HEK293 (cell line): ENCODE measurements around the gene ZNF860.

Experiments
- CTCF ChIA-PET: fragments of 350-600 bp; formaldehyde crosslinking; extraction: SDS; loops from one replicate; lab custom pipeline; 2021; ENCODE audit warnings: antibody characterized with exemption; lab: Yijun Ruan, JAX
- POLR2A ChIA-PET: fragments of 300-600 bp; formaldehyde crosslinking; extraction: SDS; loops from one replicate; lab custom pipeline; 2020; ENCODE audit warnings: antibody characterized with exemption, inconsistent platforms; lab: Yijun Ruan, JAX
- H3K27ac ChIP-seq: fragments of 200-500 bp; sonication (Bioruptor generic); 2 replicates; pipeline ENCODE4 v1.5.1; 2014; ENCODE audit warnings: low read depth, low read length, control low read depth, inconsistent platforms; ENCODE audit errors: extremely low read depth
- H3K36me3 ChIP-seq, 2 experiments: fragments of 200-500 bp in 1 of 2; sonication (Bioruptor generic) in 1 of 2; 1 replicate in 1 of 2; 2 replicates in 1 of 2; pipeline ENCODE4 v1.5.1; 2014 to 2017; ENCODE audit warnings: inconsistent platforms in 2 of 2, low read length in 2 of 2; ENCODE audit not compliant: control insufficient read depth in 2 of 2, insufficient read depth in 1 of 2
- H3K4me1 ChIP-seq: fragments of 200-500 bp; sonication (Bioruptor generic); 2 replicates; pipeline ENCODE4 v1.5.1; 2014; ENCODE audit warnings: mild to moderate bottlenecking, low read length, inconsistent platforms; ENCODE audit not compliant: control insufficient read depth, insufficient read depth
- H3K4me3 ChIP-seq: 2 replicates; pipeline ENCODE4 v1.5.1; 2011; ENCODE audit warnings: low read depth, mild to moderate bottlenecking, control low read depth, low read length, moderate library complexity
- H3K9me3 ChIP-seq: fragments of 200-500 bp; sonication (Bioruptor generic); 2 replicates; pipeline ENCODE4 v1.5.1; 2014; ENCODE audit warnings: low read depth, low read length, inconsistent platforms; ENCODE audit not compliant: control insufficient read depth, insufficient read depth
- BCL11A ChIP-seq: fragments of 450-650 bp; formaldehyde crosslinking; IDR thresholded peaks from 2 replicates; pipeline ENCODE4 v1.5.1; 2016; ENCODE audit warnings: low read depth, missing biosample characterization, missing genetic modification characterization
- BCL11B ChIP-seq: fragments of 450-650 bp; formaldehyde crosslinking; IDR thresholded peaks from 2 replicates; pipeline ENCODE4 v1.5.1; 2016; ENCODE audit warnings: low read depth, missing biosample characterization, missing genetic modification characterization
- KLF7 ChIP-seq: fragments of 450-650 bp; formaldehyde crosslinking; IDR thresholded peaks from 2 replicates; pipeline ENCODE4 v1.5.1; 2016; ENCODE audit warnings: missing biosample characterization, missing genetic modification characterization, borderline replicate concordance
- OSR2 ChIP-seq: fragments of 450-650 bp; formaldehyde crosslinking; IDR thresholded peaks from 2 replicates; pipeline ENCODE4 v1.5.1; 2016; ENCODE audit warnings: missing biosample characterization, missing genetic modification characterization
- PRDM2 ChIP-seq: fragments of 450-650 bp; formaldehyde crosslinking; IDR thresholded peaks from 2 replicates; pipeline ENCODE4 v1.5.1; 2016; ENCODE audit warnings: missing biosample characterization, missing genetic modification characterization, borderline replicate concordance
- ZBTB48 ChIP-seq: fragments of 450-650 bp; formaldehyde crosslinking; IDR thresholded peaks from 2 replicates; pipeline ENCODE4 v1.5.1; 2016; ENCODE audit warnings: missing biosample characterization, missing genetic modification characterization
- ZNF112 ChIP-seq: fragments of 450-650 bp; formaldehyde crosslinking; IDR thresholded peaks from 2 replicates; pipeline ENCODE4 v1.5.0; 2017; ENCODE audit warnings: missing biosample characterization, missing genetic modification characterization
- ZNF121 ChIP-seq: fragments of 450-650 bp; formaldehyde crosslinking; IDR thresholded peaks from 2 replicates; pipeline ENCODE4 v1.5.1; 2016; ENCODE audit warnings: missing biosample characterization, missing genetic modification characterization
- ZNF169 ChIP-seq: fragments of 450-650 bp; formaldehyde crosslinking; IDR thresholded peaks from 2 replicates; pipeline ENCODE4 v1.5.1; 2016; ENCODE audit warnings: missing biosample characterization, missing genetic modification characterization
- ZNF175 ChIP-seq: fragments of 450-650 bp; formaldehyde crosslinking; IDR thresholded peaks from 2 replicates; pipeline ENCODE4 v1.5.1; 2016; ENCODE audit warnings: missing biosample characterization, missing genetic modification characterization
- ZNF19 ChIP-seq: fragments of 450-650 bp; formaldehyde crosslinking; IDR thresholded peaks from 2 replicates; pipeline ENCODE4; 2016; ENCODE audit warnings: missing biosample characterization, missing genetic modification characterization, low read depth
- ZNF324 ChIP-seq: fragments of 450-650 bp; formaldehyde crosslinking; IDR thresholded peaks from 2 replicates; pipeline ENCODE4 v1.5.1; 2016; ENCODE audit warnings: missing biosample characterization, missing genetic modification characterization
- ZNF423 ChIP-seq: fragments of 450-650 bp; formaldehyde crosslinking; IDR thresholded peaks from 2 replicates; pipeline ENCODE4 v1.5.1; 2016; ENCODE audit warnings: missing biosample characterization, missing genetic modification characterization
- ZNF48 ChIP-seq: fragments of 450-650 bp; formaldehyde crosslinking; IDR thresholded peaks from 2 replicates; pipeline ENCODE4 v1.5.1; 2016; ENCODE audit warnings: missing biosample characterization, missing genetic modification characterization
- ZNF514 ChIP-seq: fragments of 450-650 bp; formaldehyde crosslinking; IDR thresholded peaks from 2 replicates; pipeline ENCODE4 v1.5.1; 2016; ENCODE audit warnings: missing biosample characterization, missing genetic modification characterization
- ZSCAN30 ChIP-seq: fragments of 450-650 bp; IDR thresholded peaks from 2 replicates; pipeline ENCODE4 v1.5.1; 2018; ENCODE audit warnings: missing biosample characterization, mild to moderate bottlenecking, missing genetic modification characterization, moderate library complexity
- ZSCAN4 ChIP-seq: fragments of 450-650 bp; formaldehyde crosslinking; IDR thresholded peaks from 2 replicates; pipeline ENCODE4 v1.5.1; 2017; ENCODE audit warnings: missing biosample characterization, missing genetic modification characterization
- TF ChIP-seq, protein P1 (sequence below): fragments of 450-650 bp; formaldehyde crosslinking; IDR thresholded peaks from 2 replicates; pipeline ENCODE4 v1.5.1; 2016; ENCODE audit warnings: missing biosample characterization, missing genetic modification characterization, borderline replicate concordance
- TF ChIP-seq, protein P2 (sequence below): fragments of 450-650 bp; formaldehyde crosslinking; IDR thresholded peaks from 2 replicates; pipeline ENCODE4 v1.5.1; 2016; ENCODE audit warnings: missing biosample characterization, missing genetic modification characterization

Gene ZNF860

DNA sequence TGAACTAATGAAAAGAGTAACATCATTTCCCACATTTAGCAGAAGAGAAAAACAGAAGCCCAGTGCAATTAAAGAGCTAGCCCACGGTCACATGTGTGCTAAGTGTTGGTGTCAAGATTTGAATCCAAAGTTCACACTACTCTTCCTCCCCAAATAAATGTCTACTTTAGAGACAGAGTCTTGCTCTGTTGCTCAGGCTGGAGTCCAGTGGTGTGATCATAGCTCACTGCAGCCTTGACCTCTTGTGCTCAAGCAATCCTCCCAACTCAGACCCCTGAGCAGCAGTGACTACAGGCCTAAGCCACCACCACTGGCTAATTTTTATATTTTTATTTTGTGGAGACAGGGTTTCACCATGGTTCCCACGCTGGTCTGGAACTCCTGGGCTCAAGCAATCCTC is 5.2 kb upstream of the ZNF860 start:
- H3K4me1 ChIP-seq: peaks cover 3% of the 10 kb centered on the region; the same call in 1 of the 2 replicates
- no peak for TF ChIP-seq OSR2 (tag by site-specific recombination)
- TF ChIP-seq, protein P1, sequence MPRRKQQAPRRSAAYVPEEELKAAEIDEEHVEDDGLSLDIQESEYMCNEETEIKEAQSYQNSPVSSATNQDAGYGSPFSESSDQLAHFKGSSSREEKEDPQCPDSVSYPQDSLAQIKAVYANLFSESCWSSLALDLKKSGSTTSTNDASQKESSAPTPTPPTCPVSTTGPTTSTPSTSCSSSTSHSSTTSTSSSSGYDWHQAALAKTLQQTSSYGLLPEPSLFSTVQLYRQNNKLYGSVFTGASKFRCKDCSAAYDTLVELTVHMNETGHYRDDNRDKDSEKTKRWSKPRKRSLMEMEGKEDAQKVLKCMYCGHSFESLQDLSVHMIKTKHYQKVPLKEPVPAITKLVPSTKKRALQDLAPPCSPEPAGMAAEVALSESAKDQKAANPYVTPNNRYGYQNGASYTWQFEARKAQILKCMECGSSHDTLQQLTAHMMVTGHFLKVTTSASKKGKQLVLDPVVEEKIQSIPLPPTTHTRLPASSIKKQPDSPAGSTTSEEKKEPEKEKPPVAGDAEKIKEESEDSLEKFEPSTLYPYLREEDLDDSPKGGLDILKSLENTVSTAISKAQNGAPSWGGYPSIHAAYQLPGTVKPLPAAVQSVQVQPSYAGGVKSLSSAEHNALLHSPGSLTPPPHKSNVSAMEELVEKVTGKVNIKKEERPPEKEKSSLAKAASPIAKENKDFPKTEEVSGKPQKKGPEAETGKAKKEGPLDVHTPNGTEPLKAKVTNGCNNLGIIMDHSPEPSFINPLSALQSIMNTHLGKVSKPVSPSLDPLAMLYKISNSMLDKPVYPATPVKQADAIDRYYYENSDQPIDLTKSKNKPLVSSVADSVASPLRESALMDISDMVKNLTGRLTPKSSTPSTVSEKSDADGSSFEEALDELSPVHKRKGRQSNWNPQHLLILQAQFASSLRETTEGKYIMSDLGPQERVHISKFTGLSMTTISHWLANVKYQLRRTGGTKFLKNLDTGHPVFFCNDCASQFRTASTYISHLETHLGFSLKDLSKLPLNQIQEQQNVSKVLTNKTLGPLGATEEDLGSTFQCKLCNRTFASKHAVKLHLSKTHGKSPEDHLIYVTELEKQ (tag by site-specific recombination): no peak
- no peak for TF ChIP-seq ZBTB48
- no peak for TF ChIP-seq ZNF19
- TF ChIP-seq ZNF175 (tag by site-specific recombination): no peak
- TF ChIP-seq, protein P2, sequence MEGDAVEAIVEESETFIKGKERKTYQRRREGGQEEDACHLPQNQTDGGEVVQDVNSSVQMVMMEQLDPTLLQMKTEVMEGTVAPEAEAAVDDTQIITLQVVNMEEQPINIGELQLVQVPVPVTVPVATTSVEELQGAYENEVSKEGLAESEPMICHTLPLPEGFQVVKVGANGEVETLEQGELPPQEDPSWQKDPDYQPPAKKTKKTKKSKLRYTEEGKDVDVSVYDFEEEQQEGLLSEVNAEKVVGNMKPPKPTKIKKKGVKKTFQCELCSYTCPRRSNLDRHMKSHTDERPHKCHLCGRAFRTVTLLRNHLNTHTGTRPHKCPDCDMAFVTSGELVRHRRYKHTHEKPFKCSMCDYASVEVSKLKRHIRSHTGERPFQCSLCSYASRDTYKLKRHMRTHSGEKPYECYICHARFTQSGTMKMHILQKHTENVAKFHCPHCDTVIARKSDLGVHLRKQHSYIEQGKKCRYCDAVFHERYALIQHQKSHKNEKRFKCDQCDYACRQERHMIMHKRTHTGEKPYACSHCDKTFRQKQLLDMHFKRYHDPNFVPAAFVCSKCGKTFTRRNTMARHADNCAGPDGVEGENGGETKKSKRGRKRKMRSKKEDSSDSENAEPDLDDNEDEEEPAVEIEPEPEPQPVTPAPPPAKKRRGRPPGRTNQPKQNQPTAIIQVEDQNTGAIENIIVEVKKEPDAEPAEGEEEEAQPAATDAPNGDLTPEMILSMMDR: no peak
- no peaks in the 10 kb centered on the region for H3K9me3 ChIP-seq
- H3K27ac ChIP-seq: no peak overlapping the region
- ChIA-PET POLR2A (no interaction called here), CTCF (interaction anchor here (0.6 to 1.0 kb wide), 3 partner anchors 43 to 1464 kb away, joined by 3 read pairs; no protein-coding TSS in a partner anchor)
- H3K36me3 ChIP-seq: no peaks in the 10 kb centered on the region
- no peak overlapping the region for H3K4me3 ChIP-seq

DNA sequence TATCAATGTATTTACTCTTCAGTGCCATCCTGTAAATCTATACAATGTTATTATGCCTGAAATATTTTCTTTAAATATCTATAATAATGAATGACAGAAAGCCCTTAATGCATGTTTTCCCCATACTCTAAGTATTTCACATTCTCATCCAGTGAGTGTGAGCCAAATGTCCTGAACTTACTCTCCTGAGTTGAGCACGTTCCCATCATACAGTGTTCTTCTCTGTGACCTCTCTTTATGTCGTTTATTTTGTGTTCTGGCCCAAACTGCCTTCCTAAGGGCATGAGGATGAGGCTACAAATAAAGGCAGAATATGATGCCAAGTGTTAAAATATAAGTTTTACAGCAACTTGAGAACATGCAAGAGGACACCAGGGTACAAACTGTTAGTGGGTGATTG is 3.8 kb upstream of the ZNF860 start:
- ChIA-PET CTCF (no interaction called here), POLR2A (no interaction called here)
- Histone ChIP-seq H3K9me3 (no peaks in the 10 kb centered on the region), H3K4me1 (peaks cover 3% of the 10 kb centered on the region; the same call in 1 of the 2 replicates), H3K27ac (no peak overlapping the region), H3K36me3 (no peaks in the 10 kb centered on the region), H3K4me3 (no peak overlapping the region)
- TF ChIP-seq BCL11B (tag by site-specific recombination) (no peak), ZNF48 (no peak), ZSCAN4 (tag by site-specific recombination) (no peak), KLF7 (tag by site-specific recombination) (no peak), ZNF121 (no peak), ZSCAN30 (tag by site-specific recombination) (no peak), ZNF423 (tag by site-specific recombination) (no peak), ZNF324 (tag by site-specific recombination) (no peak), ZNF169 (tag by site-specific recombination) (no peak), BCL11A (tag by site-specific recombination) (no peak)

GRCh38 chr3:31978553-31978952 is 3.0 kb upstream of the ZNF860 start:
- H3K4me3 ChIP-seq: no peak overlapping the region
- no peak overlapping the region for H3K27ac ChIP-seq
- peaks cover 3% of the 10 kb centered on the region; the same call in 1 of the 2 replicates for H3K4me1 ChIP-seq
- no peaks in the 10 kb centered on the region for H3K9me3 ChIP-seq
- ChIA-PET CTCF (interaction anchor here (0.5 kb wide), 1 partner anchor 614 kb away, joined by 4 read pairs; no protein-coding TSS in a partner anchor), POLR2A (no interaction called here)
- H3K36me3 ChIP-seq: no peaks in the 10 kb centered on the region
- TF ChIP-seq ZNF112 (no peak), PRDM2 (tag by site-specific recombination) (no peak), ZNF169 (tag by site-specific recombination) (no peak), ZNF514 (tag by site-specific recombination) (no peak)
